Measurements from ENCODE around the gene KRTAP12-2. TPM values are rescaled to one million over a fixed set of nuclear protein-coding genes. Genes with fewer than 3 reads are reported as not detected.
"Not testable (repeated sequence)": the region's sequence is repeated elsewhere in the genome, so short reads cannot be mapped to it uniquely, and the experiment has no call there.

KRTAP12-2 gene
- total RNA-seq, 3 donors from 2014 or later, result not detected

DNA sequence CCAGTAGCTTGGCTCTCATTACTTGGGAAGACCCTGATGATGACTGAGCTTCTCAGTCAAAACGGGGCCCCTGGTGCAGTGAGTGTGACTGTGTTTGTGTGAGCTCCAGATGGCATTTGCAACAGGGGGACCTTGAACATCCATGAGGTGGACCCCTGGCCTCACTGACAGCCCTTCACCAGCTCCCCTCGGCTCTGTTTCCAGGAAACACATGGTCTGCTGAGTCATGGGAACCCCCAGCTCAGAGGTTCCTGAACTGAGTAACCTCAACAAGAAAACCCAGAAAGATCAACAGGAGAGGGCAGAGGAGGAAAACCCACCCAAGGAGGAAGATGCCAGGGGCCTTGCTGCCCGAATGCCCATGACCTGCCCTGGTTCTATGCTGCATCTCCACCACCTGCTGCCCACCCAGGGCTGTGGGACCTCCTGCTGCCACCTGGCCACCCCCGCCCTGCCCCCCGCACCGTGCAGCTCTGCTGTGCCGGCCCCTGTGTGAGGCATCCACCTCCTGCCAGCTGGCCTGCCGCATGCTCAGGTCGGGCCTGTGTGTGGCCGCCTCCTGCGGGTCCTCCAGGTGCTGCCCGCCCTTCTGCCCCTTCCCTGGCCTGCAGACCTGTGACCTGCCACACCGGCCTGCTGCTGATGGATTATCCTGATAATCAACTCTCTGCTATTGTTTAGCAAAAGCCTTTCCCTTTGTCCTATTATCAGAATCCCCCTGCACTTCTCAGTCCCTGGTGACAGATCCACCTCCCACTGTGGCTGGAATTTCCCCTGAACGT lies 19.5 kb upstream of the KRTAP12-2 start:
- no peaks in the 10 kb centered on the region for H3K36me3 ChIP-seq (ENCODE audit: low read depth)
- H3K4me1 ChIP-seq (ENCODE audit: low read depth), result no peaks in the 10 kb centered on the region
- TF ChIP-seq, protein P1, sequence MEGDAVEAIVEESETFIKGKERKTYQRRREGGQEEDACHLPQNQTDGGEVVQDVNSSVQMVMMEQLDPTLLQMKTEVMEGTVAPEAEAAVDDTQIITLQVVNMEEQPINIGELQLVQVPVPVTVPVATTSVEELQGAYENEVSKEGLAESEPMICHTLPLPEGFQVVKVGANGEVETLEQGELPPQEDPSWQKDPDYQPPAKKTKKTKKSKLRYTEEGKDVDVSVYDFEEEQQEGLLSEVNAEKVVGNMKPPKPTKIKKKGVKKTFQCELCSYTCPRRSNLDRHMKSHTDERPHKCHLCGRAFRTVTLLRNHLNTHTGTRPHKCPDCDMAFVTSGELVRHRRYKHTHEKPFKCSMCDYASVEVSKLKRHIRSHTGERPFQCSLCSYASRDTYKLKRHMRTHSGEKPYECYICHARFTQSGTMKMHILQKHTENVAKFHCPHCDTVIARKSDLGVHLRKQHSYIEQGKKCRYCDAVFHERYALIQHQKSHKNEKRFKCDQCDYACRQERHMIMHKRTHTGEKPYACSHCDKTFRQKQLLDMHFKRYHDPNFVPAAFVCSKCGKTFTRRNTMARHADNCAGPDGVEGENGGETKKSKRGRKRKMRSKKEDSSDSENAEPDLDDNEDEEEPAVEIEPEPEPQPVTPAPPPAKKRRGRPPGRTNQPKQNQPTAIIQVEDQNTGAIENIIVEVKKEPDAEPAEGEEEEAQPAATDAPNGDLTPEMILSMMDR (IDR thresholded peaks at IDR 0.05), result no peak
- ATAC-seq (no peak), DNase-seq (no peak)
- no peaks in the 10 kb centered on the region for H3K9me3 ChIP-seq
- intact Hi-C loops (cut with DNase I, micrococcal nuclease), result no loop called here
- no peak overlapping the region for H3K4me3 ChIP-seq

- H3K4me1 ChIP-seq (ENCODE audit: low read depth); H3K36me3 ChIP-seq (ENCODE audit: low read depth); ATAC-seq; DNase-seq; intact Hi-C loops (cut with DNase I, micrococcal nuclease); H3K9me3 ChIP-seq; H3K4me3 ChIP-seq: not testable (repeated sequence)
These were observed 18.3 kb upstream of the KRTAP12-2 start for GRCh38 chr21:44685050-44685449.

DNA sequence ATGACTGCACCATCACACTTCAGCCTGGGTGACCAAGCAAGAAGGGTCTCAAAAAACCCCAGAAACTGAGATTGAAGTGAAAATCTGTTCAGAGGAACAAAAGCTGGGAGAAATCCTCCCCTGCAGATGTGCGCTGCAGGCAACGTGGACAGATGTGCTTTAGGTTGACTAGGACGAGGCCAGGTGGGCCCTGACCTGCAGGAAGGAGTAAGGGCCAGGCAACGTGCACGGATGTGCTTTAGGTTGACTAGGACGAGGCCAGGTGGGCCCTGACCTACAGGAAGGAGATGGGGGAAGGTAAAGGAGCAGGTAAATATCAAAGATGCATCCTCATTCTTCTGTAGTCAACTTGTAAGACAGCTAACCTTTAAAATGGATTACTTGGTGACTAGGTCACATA lies 17.8 kb upstream of the KRTAP12-2 start:
- intact Hi-C loops (cut with DNase I, micrococcal nuclease), result no loop called here
- TF ChIP-seq, protein P1 (IDR thresholded peaks at IDR 0.05), result no peak
- DNase-seq (no peak), ATAC-seq (no peak)
- H3K36me3 ChIP-seq (ENCODE audit: low read depth), result no peaks in the 10 kb centered on the region
- no peaks in the 10 kb centered on the region for H3K9me3 ChIP-seq
- no peaks in the 10 kb centered on the region for H3K4me1 ChIP-seq (ENCODE audit: low read depth)
- H3K4me3 ChIP-seq, result no peak overlapping the region

- intact Hi-C loops (cut with DNase I, micrococcal nuclease), result no loop called here
- ATAC-seq (no peak), DNase-seq (no peak)
- no peaks in the 10 kb centered on the region for H3K4me1 ChIP-seq (ENCODE audit: low read depth)
- H3K36me3 ChIP-seq (ENCODE audit: low read depth), result no peaks in the 10 kb centered on the region
- no peaks in the 10 kb centered on the region for H3K9me3 ChIP-seq
- TF ChIP-seq, protein P1 (IDR thresholded peaks at IDR 0.05), result no peak
- no peak overlapping the region for H3K4me3 ChIP-seq
These were observed 17.4 kb upstream of the KRTAP12-2 start for GRCh38 chr21:44684077-44684476.

DNA sequence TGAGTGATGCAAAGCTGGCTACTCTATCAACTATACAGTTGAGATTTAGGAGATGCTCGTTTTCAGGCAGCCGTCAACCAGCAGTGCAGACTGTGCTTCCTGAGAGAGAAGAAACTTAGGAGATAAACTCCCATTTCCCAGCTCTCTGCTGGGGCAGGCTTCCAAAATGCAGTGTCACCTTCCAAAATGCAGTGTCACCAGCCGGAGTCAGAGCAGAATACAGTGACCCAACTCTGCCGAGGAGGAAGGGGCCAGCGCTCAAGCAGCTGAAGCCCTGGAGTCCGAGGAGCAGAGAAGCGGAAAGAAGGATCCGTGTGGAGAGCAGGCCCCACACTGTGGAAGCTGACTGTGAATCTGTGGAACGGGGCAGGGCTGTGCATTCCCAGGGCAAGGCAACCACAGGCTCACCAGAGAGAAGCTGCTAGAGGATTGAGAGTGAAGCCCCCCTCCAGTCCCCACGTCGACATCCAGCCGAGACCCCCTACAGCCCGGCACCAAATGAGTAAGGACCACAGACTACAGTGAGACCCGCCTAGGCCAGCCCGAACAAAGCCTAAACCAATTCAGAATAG lies 15.9 kb upstream of the KRTAP12-2 start:
- intact Hi-C loops (cut with DNase I, micrococcal nuclease), result no loop called here
- ATAC-seq, result no peak
- H3K36me3 ChIP-seq (ENCODE audit: low read depth), result no peaks in the 10 kb centered on the region
- H3K9me3 ChIP-seq, result no peaks in the 10 kb centered on the region
- no peak overlapping the region for H3K4me3 ChIP-seq
- H3K4me1 ChIP-seq (ENCODE audit: low read depth), result no peaks in the 10 kb centered on the region
- DNase-seq, result no peak
- TF ChIP-seq, protein P1 (IDR thresholded peaks at IDR 0.05), result no peak

GRCh38 chr21:44681861-44682579 lies 15.3 kb upstream of the KRTAP12-2 start, which contains the start of gene KRTAP12-1:
TSS of gene KRTAP12-1 (minus strand) at chr21:44682163. CDS start at chr21:44682123, 40 bp downstream.
- H3K4me3 ChIP-seq, result no peak within 1 kb of the TSS
- TF ChIP-seq, protein P1 (IDR thresholded peaks at IDR 0.05), result no peak
- H3K36me3 ChIP-seq (ENCODE audit: low read depth), result no peaks in the 10 kb centered on the region
- DNase-seq, result no peak
- no peaks in the 10 kb centered on the region for H3K9me3 ChIP-seq
- no peaks in the 10 kb centered on the region for H3K4me1 ChIP-seq (ENCODE audit: low read depth)
- intact Hi-C loops (cut with DNase I, micrococcal nuclease), result no loop called here
- no peak for ATAC-seq
